ENCODE data around the gene TMEM266.
"Not testable (repeated sequence)": the region's sequence is repeated elsewhere in the genome, so short reads cannot be mapped to it uniquely, and the experiment has no call there.

The TMEM266 gene

DNA sequence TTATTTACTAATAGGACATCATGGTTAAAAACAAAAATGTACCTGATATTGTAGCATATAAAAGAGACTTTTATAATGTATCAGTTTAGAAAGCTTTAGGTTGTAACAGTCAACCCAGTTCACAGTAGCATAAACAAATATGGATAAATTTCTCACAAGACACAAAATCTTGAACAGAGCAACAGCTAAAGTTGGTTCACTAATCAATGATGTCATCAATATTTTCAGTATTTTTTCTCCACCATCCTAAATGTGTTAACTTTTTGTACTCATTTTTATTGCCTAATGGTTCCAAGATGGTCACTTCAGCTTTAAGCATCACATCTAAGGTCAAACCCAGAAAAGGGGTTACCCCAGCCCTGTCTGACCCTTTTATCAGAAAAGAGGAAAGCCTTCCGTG lies 26.3 kb upstream of the TMEM266 start:
- no CpG with 5 or more reads among the region's 1 CpG for WGBS (ENCODE audit: insufficient coverage)
- Histone ChIP-seq H3K27ac (ENCODE audit: insufficient read depth in 1 of 2, low read depth in 1 of 2, low read length in 2 of 2, poor library complexity in 1 of 2, severe bottlenecking in 2 of 2) (no peak overlapping the region), H3K27me3 (replicated peaks in 2 of 5; ENCODE audit: control insufficient read depth in 4 of 5, insufficient read depth in 5 of 5, low read length in 4 of 5) (no peaks in the 10 kb centered on the region), H3K4me1 (ENCODE audit: control extremely low read depth in 1 of 4, control insufficient read depth in 4 of 4, insufficient read depth in 4 of 4, low read length in 3 of 4) (no peaks in the 10 kb centered on the region), H3K36me3 (ENCODE audit: control insufficient read depth in 4 of 4, insufficient read depth in 4 of 4, low read length in 3 of 4) (no peaks in the 10 kb centered on the region), H3K9me3 (ENCODE audit: control extremely low read depth in 1 of 5, control insufficient read depth in 4 of 5, insufficient read depth in 2 of 5, low read depth in 1 of 5, low read length in 4 of 5) (peaks cover 0 to 3% (median 0%) of the 10 kb centered on the region in 5 experiments), H3K4me3 (ENCODE audit: control insufficient read depth in 1 of 7, extremely low read depth in 1 of 7, insufficient read depth in 4 of 7, low read depth in 2 of 7, low read length in 6 of 7) (no peak overlapping the region)
- ChIA-PET POLR2A (interaction anchor here (0.6 kb wide), 1 partner anchor 1810 kb away, joined by 3 read pairs; no protein-coding TSS in a partner anchor), CTCF (interaction anchor here (1.2 kb wide), 1 partner anchor 23 kb away, joined by 3 read pairs; no protein-coding TSS in a partner anchor)
- no peak for DNase-seq

DNA sequence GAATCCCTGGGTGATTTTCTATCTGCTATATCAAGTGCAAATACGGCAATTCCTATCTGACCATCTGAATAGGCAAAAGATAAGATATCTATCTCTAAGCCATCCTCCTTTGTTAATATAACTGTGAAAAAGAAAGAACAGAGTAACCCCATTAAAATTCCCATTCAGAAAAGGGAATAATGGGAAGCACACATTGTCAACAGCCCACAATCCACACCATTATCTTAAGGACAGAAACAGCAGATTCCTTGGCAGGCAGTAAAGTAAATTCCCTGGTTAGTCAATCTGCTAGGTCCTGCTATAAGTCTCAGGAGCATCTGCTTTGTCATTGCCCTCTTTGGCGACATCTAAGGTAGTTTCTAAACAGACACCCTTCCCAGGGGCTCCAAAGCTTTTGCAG lies 25.7 kb upstream of the TMEM266 start:
- H3K4me3 ChIP-seq (ENCODE audit: control insufficient read depth in 1 of 7, extremely low read depth in 1 of 7, insufficient read depth in 4 of 7, low read depth in 2 of 7, low read length in 6 of 7), result no peak overlapping the region
- whole genome bisulfite sequencing (ENCODE audit: insufficient coverage), result 86% methylated on average over 1 of the region's 2 CpGs
- ChIA-PET POLR2A (interaction anchor here (0.6 kb wide), 1 partner anchor 1810 kb away, joined by 3 read pairs; no protein-coding TSS in a partner anchor), CTCF (interaction anchor here (1.2 kb wide), 1 partner anchor 23 kb away, joined by 3 read pairs; no protein-coding TSS in a partner anchor)
- H3K4me1 ChIP-seq (ENCODE audit: control extremely low read depth in 1 of 4, control insufficient read depth in 4 of 4, insufficient read depth in 4 of 4, low read length in 3 of 4), result no peaks in the 10 kb centered on the region
- H3K9me3 ChIP-seq (ENCODE audit: control extremely low read depth in 1 of 5, control insufficient read depth in 4 of 5, insufficient read depth in 2 of 5, low read depth in 1 of 5, low read length in 4 of 5), result peaks cover 0 to 6% (median 0%) of the 10 kb centered on the region in 5 experiments
- no peaks in the 10 kb centered on the region for H3K27me3 ChIP-seq (replicated peaks in 2 of 5; ENCODE audit: control insufficient read depth in 4 of 5, insufficient read depth in 5 of 5, low read length in 4 of 5)
- no peaks in the 10 kb centered on the region for H3K36me3 ChIP-seq (ENCODE audit: control insufficient read depth in 4 of 4, insufficient read depth in 4 of 4, low read length in 3 of 4)
- H3K27ac ChIP-seq (ENCODE audit: insufficient read depth in 1 of 2, low read depth in 1 of 2, low read length in 2 of 2, poor library complexity in 1 of 2, severe bottlenecking in 2 of 2), result no peak overlapping the region
- no peak for DNase-seq

DNA sequence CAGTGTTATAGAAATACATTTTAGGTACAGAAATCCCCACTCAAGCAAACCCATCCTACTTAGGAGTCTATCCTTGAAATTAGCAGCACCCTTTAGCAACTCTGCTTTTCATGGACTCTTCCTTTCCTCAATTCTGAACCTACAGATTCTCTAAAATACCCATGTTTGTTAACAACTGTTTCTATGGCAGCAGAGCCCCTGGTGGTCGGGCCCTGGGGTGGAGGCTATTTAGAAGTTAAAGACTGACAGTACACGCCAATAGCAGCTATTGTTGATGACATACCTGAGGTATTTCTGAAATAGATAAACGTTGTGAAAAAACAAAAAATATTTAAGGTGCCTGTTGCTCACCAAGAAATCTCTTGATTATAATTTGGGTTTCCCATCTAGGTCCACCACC lies 24.2 kb upstream of the TMEM266 start:
- ChIA-PET CTCF (interaction anchor here (1.7 kb wide), 1 partner anchor 17 kb away, joined by 4 read pairs; no protein-coding TSS in a partner anchor), POLR2A (no interaction called here)
- no peak overlapping the region for H3K27ac ChIP-seq (ENCODE audit: insufficient read depth in 1 of 2, low read depth in 1 of 2, low read length in 2 of 2, poor library complexity in 1 of 2, severe bottlenecking in 2 of 2)
- WGBS (ENCODE audit: insufficient coverage), result 80% methylated on average over 3 of the region's 3 CpGs
- H3K4me1 ChIP-seq (ENCODE audit: control extremely low read depth in 1 of 4, control insufficient read depth in 4 of 4, insufficient read depth in 4 of 4, low read length in 3 of 4), result no peaks in the 10 kb centered on the region
- H3K4me3 ChIP-seq (ENCODE audit: control insufficient read depth in 1 of 7, extremely low read depth in 1 of 7, insufficient read depth in 4 of 7, low read depth in 2 of 7, low read length in 6 of 7), result no peak overlapping the region
- no peaks in the 10 kb centered on the region for H3K36me3 ChIP-seq (ENCODE audit: control insufficient read depth in 4 of 4, insufficient read depth in 4 of 4, low read length in 3 of 4)
- H3K9me3 ChIP-seq (ENCODE audit: control extremely low read depth in 1 of 5, control insufficient read depth in 4 of 5, insufficient read depth in 2 of 5, low read depth in 1 of 5, low read length in 4 of 5), result peaks cover 0 to 10% (median 0%) of the 10 kb centered on the region in 5 experiments
- DNase-seq, result no peak
- H3K27me3 ChIP-seq (replicated peaks in 2 of 5; ENCODE audit: control insufficient read depth in 4 of 5, insufficient read depth in 5 of 5, low read length in 4 of 5), result no peaks in the 10 kb centered on the region

- H3K27ac ChIP-seq (ENCODE audit: insufficient read depth in 1 of 2, low read depth in 1 of 2, low read length in 2 of 2, poor library complexity in 1 of 2, severe bottlenecking in 2 of 2), result no peak overlapping the region
- no peaks in the 10 kb centered on the region for H3K4me1 ChIP-seq (ENCODE audit: control extremely low read depth in 1 of 4, control insufficient read depth in 4 of 4, insufficient read depth in 4 of 4, low read length in 3 of 4)
- no peaks in the 10 kb centered on the region for H3K27me3 ChIP-seq (replicated peaks in 2 of 5; ENCODE audit: control insufficient read depth in 4 of 5, insufficient read depth in 5 of 5, low read length in 4 of 5)
- ChIA-PET CTCF (interaction anchor here (1.2 kb wide), 1 partner anchor 101 kb away, joined by 3 read pairs; no protein-coding TSS in a partner anchor), POLR2A (no interaction called here)
- H3K36me3 ChIP-seq (ENCODE audit: control insufficient read depth in 4 of 4, insufficient read depth in 4 of 4, low read length in 3 of 4), result no peaks in the 10 kb centered on the region
- DNase-seq, result no peak
- 100% methylated on average over 1 of the region's 1 CpG for WGBS (ENCODE audit: insufficient coverage)
- peaks cover 0 to 27% (median 0%) of the 10 kb centered on the region in 5 experiments for H3K9me3 ChIP-seq (ENCODE audit: control extremely low read depth in 1 of 5, control insufficient read depth in 4 of 5, insufficient read depth in 2 of 5, low read depth in 1 of 5, low read length in 4 of 5)
- H3K4me3 ChIP-seq (ENCODE audit: control insufficient read depth in 1 of 7, extremely low read depth in 1 of 7, insufficient read depth in 4 of 7, low read depth in 2 of 7, low read length in 6 of 7), result no peak overlapping the region
Measured at GRCh38 chr15:76038512-76038911, 21.3 kb upstream of the TMEM266 start.

- peaks cover 5 to 14% (median 10%) of the 10 kb centered on the region in 5 experiments for H3K27me3 ChIP-seq (replicated peaks in 2 of 5; ENCODE audit: control insufficient read depth in 4 of 5, insufficient read depth in 5 of 5, low read length in 4 of 5)
- POLR2A ChIA-PET, result interaction anchor here (0.6 kb wide), 1 partner anchor 22 kb away, joined by 3 read pairs; no protein-coding TSS in a partner anchor
- not testable (repeated sequence) for H3K36me3 ChIP-seq (ENCODE audit: control insufficient read depth in 4 of 4, insufficient read depth in 4 of 4, low read length in 3 of 4); H3K9me3 ChIP-seq (ENCODE audit: control extremely low read depth in 1 of 5, control insufficient read depth in 4 of 5, insufficient read depth in 2 of 5, low read depth in 1 of 5, low read length in 4 of 5); H3K27ac ChIP-seq (ENCODE audit: insufficient read depth in 1 of 2, low read depth in 1 of 2, low read length in 2 of 2, poor library complexity in 1 of 2, severe bottlenecking in 2 of 2); H3K4me3 ChIP-seq (ENCODE audit: control insufficient read depth in 1 of 7, extremely low read depth in 1 of 7, insufficient read depth in 4 of 7, low read depth in 2 of 7, low read length in 6 of 7); DNase-seq
- CTCF ChIA-PET, result interaction anchor here (1.3 kb wide), 1 partner anchor 86 kb away, joined by 3 read pairs; no protein-coding TSS in a partner anchor
- WGBS (ENCODE audit: insufficient coverage), result 100% methylated on average over 3 of the region's 10 CpGs
- H3K4me1 ChIP-seq (ENCODE audit: control extremely low read depth in 1 of 4, control insufficient read depth in 4 of 4, insufficient read depth in 4 of 4, low read length in 3 of 4), result peaks cover 9 to 20% (median 16%) of the 10 kb centered on the region in 4 experiments
Measured at GRCh38 chr15:76054201-76054600, 5.6 kb upstream of the TMEM266 start.

DNA sequence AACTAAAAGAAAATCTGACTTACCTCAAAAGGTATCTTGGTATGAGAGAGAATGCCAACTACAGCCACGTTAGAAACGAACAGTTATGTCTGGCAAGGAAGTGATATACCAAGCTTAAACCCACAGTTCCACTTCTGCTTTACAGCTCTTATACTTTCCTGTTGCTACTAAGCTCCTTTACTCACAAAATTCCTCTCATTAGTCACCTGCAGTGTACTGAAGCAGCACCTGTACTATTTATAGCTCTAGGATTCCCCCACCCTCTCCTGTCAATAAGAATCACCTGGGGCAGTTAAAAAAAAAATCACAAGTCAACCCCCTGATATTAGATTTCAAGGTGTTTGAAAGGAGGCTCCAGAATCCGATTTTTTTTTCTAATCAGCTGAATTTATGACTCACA lies 2.9 kb upstream of the TMEM266 start:
- peaks cover 8 to 36% (median 25%) of the 10 kb centered on the region in 5 experiments for H3K27me3 ChIP-seq (replicated peaks in 2 of 5; ENCODE audit: control insufficient read depth in 4 of 5, insufficient read depth in 5 of 5, low read length in 4 of 5)
- POLR2A ChIA-PET, result interaction anchor here (0.6 to 0.7 kb wide), 2 partner anchors 9 to 603 kb away, joined by 3 read pairs; no protein-coding TSS in a partner anchor

DNA sequence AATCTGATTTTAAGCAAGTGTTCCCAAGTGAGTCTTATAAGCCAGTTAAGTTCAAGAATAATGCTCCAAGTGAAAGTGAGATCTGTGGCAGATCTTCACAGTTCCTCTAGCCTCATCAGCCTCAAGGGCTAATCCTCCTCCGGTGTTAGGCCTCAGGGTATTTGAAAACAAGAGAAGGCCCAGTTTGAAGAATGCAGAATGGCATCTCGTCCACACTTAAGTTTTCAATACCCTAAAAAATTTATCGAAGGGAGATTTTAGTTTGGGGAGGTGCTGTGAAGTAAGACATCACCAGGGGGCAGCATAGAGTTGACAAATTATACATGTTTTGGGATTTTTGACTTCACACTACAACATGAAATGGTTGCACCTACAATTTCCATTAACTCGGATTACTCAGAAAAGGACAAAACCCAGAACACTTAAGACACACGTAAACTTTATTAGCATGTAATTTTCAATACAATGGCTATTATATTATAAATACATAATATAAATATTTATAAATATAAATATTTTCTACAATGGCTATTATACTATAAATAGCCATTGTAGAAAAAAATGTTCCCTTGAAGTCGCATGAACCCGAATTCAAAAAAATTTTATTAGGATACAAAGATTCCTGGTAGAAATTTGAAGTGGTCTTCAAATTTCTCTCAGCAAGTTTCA lies 2.3 kb upstream of the TMEM266 start:
- POLR2A ChIA-PET, result interaction anchor here (0.7 kb wide), 1 partner anchor 9 kb away, joined by 3 read pairs; no protein-coding TSS in a partner anchor
- Histone ChIP-seq H3K36me3 (ENCODE audit: control insufficient read depth in 4 of 4, insufficient read depth in 4 of 4, low read length in 3 of 4) (no peaks in the 10 kb centered on the region), H3K9me3 (ENCODE audit: control extremely low read depth in 1 of 5, control insufficient read depth in 4 of 5, insufficient read depth in 2 of 5, low read depth in 1 of 5, low read length in 4 of 5) (no peaks in the 10 kb centered on the region), H3K27ac (ENCODE audit: insufficient read depth in 1 of 2, low read depth in 1 of 2, low read length in 2 of 2, poor library complexity in 1 of 2, severe bottlenecking in 2 of 2) (no peak overlapping the region), H3K4me3 (ENCODE audit: control insufficient read depth in 1 of 7, extremely low read depth in 1 of 7, insufficient read depth in 4 of 7, low read depth in 2 of 7, low read length in 6 of 7) (peak overlapping the region in 4 of 7 experiments; percentile 38 to 74 (median 63)), H3K27me3 (replicated peaks in 2 of 5; ENCODE audit: control insufficient read depth in 4 of 5, insufficient read depth in 5 of 5, low read length in 4 of 5) (peaks cover 8 to 40% (median 25%) of the 10 kb centered on the region in 5 experiments), H3K4me1 (ENCODE audit: control extremely low read depth in 1 of 4, control insufficient read depth in 4 of 4, insufficient read depth in 4 of 4, low read length in 3 of 4) (peaks cover 9 to 31% (median 25%) of the 10 kb centered on the region in 4 experiments)
- CTCF ChIA-PET, result interaction anchor here (0.8 to 4.7 kb wide), 19 partner anchors 8 to 248 kb away, joined by 3 to 48 read pairs (median 4); no protein-coding TSS in a partner anchor
- DNase-seq, result peak; percentile 69 to 76 (median 73)
- WGBS (ENCODE audit: insufficient coverage), result no CpG with 5 or more reads among the region's 7 CpGs

More for the DNA sequence above, 2.9 kb upstream of the TMEM266 start:
- Histone ChIP-seq H3K9me3 (ENCODE audit: control extremely low read depth in 1 of 5, control insufficient read depth in 4 of 5, insufficient read depth in 2 of 5, low read depth in 1 of 5, low read length in 4 of 5) (no peaks in the 10 kb centered on the region), H3K4me3 (ENCODE audit: control insufficient read depth in 1 of 7, extremely low read depth in 1 of 7, insufficient read depth in 4 of 7, low read depth in 2 of 7, low read length in 6 of 7) (peak overlapping the region in 4 of 7 experiments; percentile 38 to 74 (median 63)), H3K27ac (ENCODE audit: insufficient read depth in 1 of 2, low read depth in 1 of 2, low read length in 2 of 2, poor library complexity in 1 of 2, severe bottlenecking in 2 of 2) (no peak overlapping the region), H3K36me3 (ENCODE audit: control insufficient read depth in 4 of 4, insufficient read depth in 4 of 4, low read length in 3 of 4) (no peaks in the 10 kb centered on the region), H3K4me1 (ENCODE audit: control extremely low read depth in 1 of 4, control insufficient read depth in 4 of 4, insufficient read depth in 4 of 4, low read length in 3 of 4) (peaks cover 9 to 31% (median 25%) of the 10 kb centered on the region in 4 experiments)
- peak; percentile 56 to 90 (median 84) for DNase-seq
- WGBS (ENCODE audit: insufficient coverage), result 4% methylated on average over 3 of the region's 3 CpGs
- CTCF ChIA-PET, result interaction anchor here (0.7 to 2.2 kb wide), 17 partner anchors 9 to 247 kb away, joined by 3 to 29 read pairs (median 3); no protein-coding TSS in a partner anchor
